ENCODE results near the gene PUS3.
"Not testable (repeated sequence)": the region's sequence is repeated elsewhere in the genome, so short reads cannot be mapped to it uniquely, and the experiment has no call there.

The PUS3 gene

DNA sequence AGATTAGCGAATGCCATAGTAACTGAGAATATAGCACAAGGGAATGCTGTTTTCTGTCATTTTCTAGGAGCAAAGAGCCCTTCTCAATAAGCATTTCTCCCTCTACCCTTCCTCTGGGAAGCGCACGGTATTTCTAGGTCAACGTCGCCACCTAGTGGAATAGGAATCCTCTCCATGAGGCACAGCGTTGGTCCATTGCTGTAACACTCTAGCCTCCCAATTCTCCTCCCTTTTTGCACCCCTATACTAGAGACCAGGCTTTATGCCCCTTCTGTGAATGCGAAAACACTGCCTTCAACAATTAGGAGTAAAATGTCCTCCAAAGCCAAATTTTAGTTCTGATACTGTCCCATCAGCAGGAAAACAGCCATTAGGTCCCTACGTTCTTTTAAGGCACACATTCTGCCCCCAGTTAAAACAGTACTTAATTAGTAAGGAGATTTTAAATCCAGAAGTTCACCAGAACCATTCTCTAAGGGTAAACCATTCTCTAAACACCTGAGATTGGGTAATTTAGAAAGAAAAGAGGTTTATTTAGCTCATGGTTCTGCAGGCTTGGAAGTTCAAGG is 28.4 kb downstream of the PUS3 start:
- H3K4me3 ChIP-seq (ENCODE audit: low read depth, low read length): 0 out of 2 replicates have a peak overlapping the region, but pooled peaks have one; percentile 8
- TF ChIP-seq, protein P1, sequence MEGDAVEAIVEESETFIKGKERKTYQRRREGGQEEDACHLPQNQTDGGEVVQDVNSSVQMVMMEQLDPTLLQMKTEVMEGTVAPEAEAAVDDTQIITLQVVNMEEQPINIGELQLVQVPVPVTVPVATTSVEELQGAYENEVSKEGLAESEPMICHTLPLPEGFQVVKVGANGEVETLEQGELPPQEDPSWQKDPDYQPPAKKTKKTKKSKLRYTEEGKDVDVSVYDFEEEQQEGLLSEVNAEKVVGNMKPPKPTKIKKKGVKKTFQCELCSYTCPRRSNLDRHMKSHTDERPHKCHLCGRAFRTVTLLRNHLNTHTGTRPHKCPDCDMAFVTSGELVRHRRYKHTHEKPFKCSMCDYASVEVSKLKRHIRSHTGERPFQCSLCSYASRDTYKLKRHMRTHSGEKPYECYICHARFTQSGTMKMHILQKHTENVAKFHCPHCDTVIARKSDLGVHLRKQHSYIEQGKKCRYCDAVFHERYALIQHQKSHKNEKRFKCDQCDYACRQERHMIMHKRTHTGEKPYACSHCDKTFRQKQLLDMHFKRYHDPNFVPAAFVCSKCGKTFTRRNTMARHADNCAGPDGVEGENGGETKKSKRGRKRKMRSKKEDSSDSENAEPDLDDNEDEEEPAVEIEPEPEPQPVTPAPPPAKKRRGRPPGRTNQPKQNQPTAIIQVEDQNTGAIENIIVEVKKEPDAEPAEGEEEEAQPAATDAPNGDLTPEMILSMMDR (IDR thresholded peaks at IDR 0.05; ENCODE audit: low read depth, low read length): peak; percentile 77

DNA sequence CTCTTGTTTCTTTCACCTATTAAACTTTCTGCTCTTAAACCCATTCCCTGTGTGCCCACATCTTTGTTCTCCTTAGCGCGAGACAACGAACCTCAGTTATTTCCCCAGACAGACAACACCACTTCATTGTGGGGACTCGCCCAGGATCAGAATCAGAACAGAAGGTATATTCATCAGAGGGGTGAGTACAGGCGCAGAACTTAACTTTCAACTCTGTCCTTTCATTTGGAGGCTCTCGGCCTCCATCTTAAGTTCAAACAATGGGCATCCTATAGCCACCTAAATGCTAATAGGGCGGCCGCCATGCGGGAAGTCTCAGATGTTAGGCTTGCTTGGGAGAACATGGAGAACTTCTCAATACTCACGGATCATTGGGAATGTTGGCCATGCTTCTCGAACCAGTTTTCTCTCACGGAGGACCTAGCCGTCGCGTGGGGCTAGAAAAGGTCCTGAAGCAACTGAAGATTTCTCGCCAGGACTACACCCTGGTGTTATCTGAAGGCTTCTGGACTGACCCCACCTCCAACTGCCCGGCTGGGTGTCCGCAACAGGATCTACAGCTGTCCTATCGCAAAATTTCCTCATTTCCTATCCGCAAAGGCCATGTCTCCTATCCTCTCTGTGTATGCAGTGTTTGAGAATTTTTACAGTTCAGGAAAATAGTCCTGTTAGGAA is 29.0 kb downstream of the PUS3 start:
- 0 out of 2 replicates have a peak overlapping the region, but pooled peaks have one; percentile 8 for H3K4me3 ChIP-seq (ENCODE audit: low read depth, low read length)

DNA sequence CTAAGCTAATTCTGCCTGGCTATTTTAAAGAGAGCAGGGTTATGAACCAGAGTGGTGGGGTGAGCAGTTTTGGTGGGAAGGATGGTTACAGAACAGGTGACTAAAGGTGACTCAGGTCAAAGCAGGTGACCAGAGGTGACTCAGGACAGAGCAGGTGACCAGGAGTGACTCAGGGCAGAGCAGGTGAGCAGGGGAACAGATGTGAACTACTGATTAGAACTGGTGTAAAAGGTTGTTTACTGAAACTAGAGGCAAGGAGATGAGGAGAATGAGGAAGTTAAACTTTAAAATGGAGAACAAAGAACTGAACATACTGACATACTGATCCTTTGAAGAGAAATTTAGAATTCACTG is 30.9 kb downstream of the PUS3 start:
- TF ChIP-seq, protein P1 (IDR thresholded peaks at IDR 0.05; ENCODE audit: low read depth, low read length): no peak
- H3K4me3 ChIP-seq (ENCODE audit: low read depth, low read length): no peak overlapping the region

More for the DNA sequence above, 29.0 kb downstream of the PUS3 start:
- TF ChIP-seq, protein P1 (IDR thresholded peaks at IDR 0.05; ENCODE audit: low read depth, low read length): no peak

DNA sequence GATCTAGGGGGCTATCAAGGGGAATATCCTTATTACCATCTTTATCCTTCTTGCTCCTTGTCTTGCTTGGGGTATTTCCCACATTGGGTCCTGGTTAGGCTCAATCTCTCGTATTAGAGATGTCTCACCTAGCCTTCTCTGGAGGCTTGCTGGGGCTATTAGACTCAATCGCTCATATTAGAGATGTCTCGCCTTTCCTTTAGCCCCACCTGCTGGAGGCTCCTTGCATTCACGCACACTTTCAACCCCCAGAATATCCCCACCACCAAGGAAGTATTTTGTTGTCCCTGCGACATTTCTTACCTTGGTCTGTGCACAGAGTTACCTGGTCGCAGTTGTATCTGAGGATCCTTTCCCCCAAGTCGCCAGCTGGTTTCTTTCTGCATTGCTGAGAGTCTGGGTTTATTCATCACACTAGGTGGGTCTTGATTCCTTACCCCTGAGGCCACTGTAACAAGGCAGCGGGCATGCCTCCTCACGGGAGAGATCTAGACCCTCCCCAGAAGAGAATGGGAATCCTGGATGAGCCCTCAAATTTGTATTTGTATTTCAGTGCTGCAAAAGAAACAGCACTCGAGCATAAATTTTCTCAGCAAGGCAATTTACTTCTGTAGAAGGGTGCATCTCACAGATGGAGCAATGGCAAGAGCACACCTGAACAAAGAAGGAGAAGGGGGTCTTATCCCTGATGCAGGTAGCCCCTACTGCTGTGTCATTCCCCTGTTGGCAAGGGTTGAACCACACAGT is 31.4 kb downstream of the PUS3 start:
- no peak overlapping the region for H3K4me3 ChIP-seq (ENCODE audit: low read depth, low read length)
- TF ChIP-seq, protein P1 (IDR thresholded peaks at IDR 0.05; ENCODE audit: low read depth, low read length): peak; percentile 47; the same call in 1 of the 2 replicates

DNA sequence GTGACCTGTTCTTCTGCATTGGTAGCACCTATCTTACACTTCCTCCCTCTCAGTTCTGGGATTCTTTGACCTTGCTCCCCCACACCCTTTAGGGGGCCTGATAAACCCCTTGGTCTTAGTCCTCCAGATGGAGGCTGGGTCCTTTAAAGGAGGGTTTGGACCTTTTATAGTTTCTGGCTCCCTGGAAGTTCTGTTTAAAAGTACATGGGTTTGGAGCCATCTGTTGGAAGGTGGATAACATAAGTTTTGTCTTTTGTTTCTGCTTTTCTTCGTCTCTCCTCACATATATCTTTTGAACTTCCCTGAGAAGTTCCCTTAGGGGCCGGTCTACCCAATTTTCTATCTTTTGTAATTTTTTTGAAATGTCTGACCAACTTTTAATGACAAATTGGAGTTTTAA is 33.5 kb downstream of the PUS3 start:
- TF ChIP-seq, protein P1 (IDR thresholded peaks at IDR 0.05; ENCODE audit: low read depth, low read length): no peak
- no peak overlapping the region for H3K4me3 ChIP-seq (ENCODE audit: low read depth, low read length)

DNA sequence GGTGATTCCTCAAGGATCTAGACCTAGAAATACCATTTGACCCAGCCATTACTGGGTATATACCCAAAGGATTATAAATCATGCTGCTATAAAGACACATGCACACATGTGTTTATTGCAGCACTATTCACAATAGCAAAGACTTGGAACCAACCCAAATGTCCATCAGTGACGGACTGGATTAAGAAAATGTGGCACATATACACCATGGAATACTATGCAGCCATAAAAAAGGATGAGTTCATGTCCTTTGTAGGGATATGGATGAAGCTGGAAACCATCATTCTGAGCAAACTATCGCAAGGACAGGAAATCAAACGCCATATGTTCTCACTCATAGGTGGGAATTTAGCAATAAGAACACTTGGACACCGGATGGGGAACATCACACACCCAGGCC is 37.7 kb downstream of the PUS3 start:
- not testable (repeated sequence) for H3K4me3 ChIP-seq (ENCODE audit: low read depth, low read length)

DNA sequence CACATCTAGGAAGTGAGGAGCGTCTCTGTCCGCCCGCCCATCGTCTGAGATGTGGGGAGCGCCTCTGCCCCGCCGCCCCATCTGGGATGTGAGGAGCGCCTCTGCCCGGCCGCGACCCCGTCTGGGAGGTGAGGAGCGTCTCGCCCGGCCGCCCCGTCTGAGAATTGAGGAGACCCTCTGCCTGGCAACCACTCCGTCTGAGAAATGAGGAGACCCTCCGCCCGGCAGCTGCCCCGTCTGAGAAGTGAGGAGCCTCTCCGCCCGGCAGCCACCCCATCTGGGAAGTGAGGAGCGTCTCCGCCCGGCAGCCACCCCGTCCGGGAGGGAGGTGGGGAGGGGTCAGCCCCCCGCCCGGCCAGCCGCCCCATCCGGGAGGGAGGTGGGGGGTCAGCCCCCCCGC is 40.2 kb downstream of the PUS3 start:
- H3K4me3 ChIP-seq (ENCODE audit: low read depth, low read length): not testable (repeated sequence)

DNA sequence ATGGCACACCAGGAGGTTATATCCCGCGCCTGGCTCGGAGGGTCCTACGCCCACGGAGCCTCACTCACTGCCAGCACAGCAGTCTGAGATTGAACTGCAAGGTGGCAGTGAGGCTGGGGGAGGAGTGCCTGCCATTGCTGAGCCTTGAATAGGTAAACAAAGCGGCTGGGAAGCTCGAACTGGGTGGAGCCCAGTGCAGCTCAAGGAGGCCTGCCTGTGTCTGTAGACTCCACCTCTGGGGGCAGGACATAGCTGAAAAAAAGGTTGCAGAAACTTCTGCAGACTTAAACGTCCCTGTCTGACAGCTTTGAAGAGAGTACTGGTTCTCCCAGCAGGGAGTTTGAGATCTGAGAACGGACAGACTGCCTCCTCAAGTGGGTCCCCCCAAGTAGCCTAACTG is 45.3 kb downstream of the PUS3 start:
- not testable (repeated sequence) for H3K4me3 ChIP-seq (ENCODE audit: low read depth, low read length)

Measured in WI38 (cell line).